NCI-H748 (cell line): ENCODE measurements around the gene SAG.

Experiments
- DNase-seq: peaks from one replicate; lab custom pipeline; 2025; ENCODE audit not compliant: unreplicated experiment; lab: John Stamatoyannopoulos, UW

Gene SAG

GRCh38 chr2:233287871-233288270 is 19.7 kb upstream of the SAG start:
- DNase-seq = no peak

GRCh38 chr2:233288663-233289062 is 19.0 kb upstream of the SAG start:
- peak; percentile 20 for DNase-seq

- DNase-seq = no peak
Observed at GRCh38 chr2:233289648-233290047, 18.0 kb upstream of the SAG start.

- no peak for DNase-seq
Observed at GRCh38 chr2:233290051-233290845, 17.4 kb upstream of the SAG start.

GRCh38 chr2:233295891-233296290 is 11.7 kb upstream of the SAG start:
- DNase-seq = no peak

- no peak for DNase-seq
Observed at GRCh38 chr2:233297076-233297475, 10.5 kb upstream of the SAG start.

- DNase-seq = no peak
Observed at GRCh38 chr2:233300401-233300800, 7.2 kb upstream of the SAG start.

- DNase-seq = no peak
Observed at GRCh38 chr2:233301248-233301647, 6.4 kb upstream of the SAG start.

GRCh38 chr2:233301811-233302210 is 5.8 kb upstream of the SAG start:
- no peak for DNase-seq

- no peak for DNase-seq
Observed at GRCh38 chr2:233303252-233303651, 4.4 kb upstream of the SAG start.

- DNase-seq = no peak
Observed at GRCh38 chr2:233311241-233311926, 3.8 kb downstream of the SAG start.

- DNase-seq = no peak
Observed at GRCh38 chr2:233312874-233313273, 5.3 kb downstream of the SAG start.

- DNase-seq = no peak
Observed at GRCh38 chr2:233314180-233314925, 6.7 kb downstream of the SAG start.

- no peak for DNase-seq
Observed at GRCh38 chr2:233317196-233317943, 9.8 kb downstream of the SAG start.

- no peak for DNase-seq
Observed at GRCh38 chr2:233319256-233319655, 11.6 kb downstream of the SAG start.

- DNase-seq = no peak
Observed at GRCh38 chr2:233320470-233320869, 12.9 kb downstream of the SAG start.

- DNase-seq = no peak
Observed at GRCh38 chr2:233321166-233321565, 13.6 kb downstream of the SAG start.

GRCh38 chr2:233323851-233324250 is 16.2 kb downstream of the SAG start:
- no peak for DNase-seq

- DNase-seq = no peak
Observed at GRCh38 chr2:233325256-233325655, 17.6 kb downstream of the SAG start.

- no peak for DNase-seq
Observed at GRCh38 chr2:233325814-233326213, 18.2 kb downstream of the SAG start.

GRCh38 chr2:233326500-233326899 is 18.9 kb downstream of the SAG start:
- no peak for DNase-seq
